Neuronal stem cell (in vitro differentiated cells): ENCODE measurements around the gene C1orf141.

Experiments used
- DNase-seq: peaks from one replicate; pipeline ENCODE4 v3.0.0-alpha.2; 2013; ENCODE audit warnings: low spot score
- H2AFZ ChIP-seq: one replicate; pipeline ENCODE4 v1.6.1; 2013; ENCODE audit warnings: mild to moderate bottlenecking, low read length, inconsistent platforms
- H2AK5ac ChIP-seq: 2 replicates; pipeline ENCODE4 v1.6.1; 2013; ENCODE audit warnings: low read depth, mild to moderate bottlenecking, inconsistent platforms, low read length, moderate library complexity, mixed read lengths
- H2BK120ac ChIP-seq: 2 replicates; pipeline ENCODE4 v1.6.1; 2013; ENCODE audit warnings: low read depth, mild to moderate bottlenecking, inconsistent platforms, low read length, moderate library complexity, mixed read lengths
- H2BK12ac ChIP-seq: one replicate; pipeline ENCODE4 v1.6.1; 2013; ENCODE audit warnings: low read length, inconsistent platforms
- H2BK15ac ChIP-seq: 2 replicates; pipeline ENCODE4 v1.6.1; 2013; ENCODE audit warnings: mild to moderate bottlenecking, low read length, inconsistent platforms, mixed read lengths
- H2BK5ac ChIP-seq: one replicate; pipeline ENCODE4 v1.6.1; 2013; ENCODE audit warnings: inconsistent platforms, mild to moderate bottlenecking, low read length, moderate library complexity
- H3K14ac ChIP-seq: one replicate; pipeline ENCODE4 v1.6.1; 2013; ENCODE audit warnings: low read length, inconsistent platforms
- H3K18ac ChIP-seq: 2 replicates; pipeline ENCODE4 v1.6.1; 2013; ENCODE audit warnings: low read length, inconsistent platforms
- H3K23ac ChIP-seq: 2 replicates; pipeline ENCODE4 v1.6.1; 2013; ENCODE audit warnings: low read depth, mild to moderate bottlenecking, mixed read lengths, low read length, inconsistent platforms; ENCODE audit not compliant: poor library complexity
- H3K27ac ChIP-seq: replicated peaks from 3 replicates; pipeline ENCODE4 v1.5.1; 2013; ENCODE audit warnings: low read length, inconsistent platforms
- H3K27me3 ChIP-seq, 3 experiments: 2 replicates each; pipeline ENCODE4 v1.6.1; 2013; ENCODE audit warnings: low read length in 3 of 3, mild to moderate bottlenecking in 2 of 3, inconsistent platforms in 1 of 3, low read depth in 1 of 3, mixed read lengths in 1 of 3, moderate library complexity in 1 of 3; ENCODE audit not compliant: control insufficient read depth in 3 of 3, insufficient read depth in 3 of 3
- H3K36me3 ChIP-seq, 2 donors: replicated peaks in 1 of 2; 2 replicates each; pipeline ENCODE4 v1.6.1; 2013; ENCODE audit warnings: low read length in 2 of 2; ENCODE audit not compliant: control insufficient read depth in 2 of 2, insufficient read depth in 2 of 2
- H3K4ac ChIP-seq: 2 replicates; pipeline ENCODE4 v1.6.1; 2013; ENCODE audit warnings: inconsistent platforms, mild to moderate bottlenecking, low read length, moderate library complexity
- H3K4me1 ChIP-seq, 2 donors: 1 replicate in 1 of 2; 2 replicates in 1 of 2; pipeline ENCODE4 v1.6.1; 2013; ENCODE audit warnings: low read length in 2 of 2, low read depth in 1 of 2; ENCODE audit not compliant: control insufficient read depth in 2 of 2, insufficient read depth in 1 of 2
- H3K4me2 ChIP-seq: one replicate; pipeline ENCODE4 v1.6.1; 2013; ENCODE audit warnings: mild to moderate bottlenecking, low read length, inconsistent platforms; ENCODE audit not compliant: insufficient read depth, poor library complexity, severe bottlenecking
- H3K4me3 ChIP-seq, 2 donors: 2 replicates each; pipeline ENCODE4 v1.5.1; 2013; ENCODE audit warnings: low read length in 2 of 2, mild to moderate bottlenecking in 2 of 2, inconsistent platforms in 1 of 2, moderate library complexity in 1 of 2
- H3K79me1 ChIP-seq: one replicate; pipeline ENCODE4 v1.6.1; 2013; ENCODE audit warnings: low read depth, mild to moderate bottlenecking, inconsistent platforms, low read length, moderate library complexity
- H3K9ac ChIP-seq: one replicate; pipeline ENCODE4 v1.6.1; 2013; ENCODE audit warnings: mild to moderate bottlenecking, low read depth, low read length, inconsistent platforms; ENCODE audit not compliant: poor library complexity
- H3K9me3 ChIP-seq, 2 donors: replicated peaks in 1 of 2; 2 replicates each; pipeline versions ENCODE3 to v1.6.1; 2013; ENCODE audit warnings: low read length in 2 of 2, mild to moderate bottlenecking in 2 of 2, inconsistent platforms in 1 of 2, low read depth in 1 of 2, mixed read lengths in 1 of 2, moderate library complexity in 1 of 2; ENCODE audit not compliant: control insufficient read depth in 2 of 2, insufficient read depth in 1 of 2
- H4K8ac ChIP-seq: one replicate; pipeline ENCODE4 v1.6.1; 2013; ENCODE audit warnings: low read depth, mild to moderate bottlenecking, inconsistent platforms, low read length, moderate library complexity
- H4K91ac ChIP-seq: one replicate; pipeline ENCODE4 v1.6.1; 2013; ENCODE audit warnings: low read length, low read depth, mild to moderate bottlenecking, inconsistent platforms; ENCODE audit not compliant: poor library complexity
- WGBS, 2 donors: extraction: QIAGEN DNeasy Blood & Tissue Kit; methylation state at CpG; one replicate each; pipeline ENCODE4 v1.1.7; 2013; ENCODE audit warnings: missing lambda C conversion rate in 2 of 2, mixed read lengths in 1 of 2; ENCODE audit not compliant: insufficient read length in 2 of 2, insufficient replicate concordance in 1 of 2; ENCODE audit errors: extremely low coverage in 2 of 2; 5-methylcytosine and 5-hydroxymethylcytosine counted together

C1orf141 gene

DNA sequence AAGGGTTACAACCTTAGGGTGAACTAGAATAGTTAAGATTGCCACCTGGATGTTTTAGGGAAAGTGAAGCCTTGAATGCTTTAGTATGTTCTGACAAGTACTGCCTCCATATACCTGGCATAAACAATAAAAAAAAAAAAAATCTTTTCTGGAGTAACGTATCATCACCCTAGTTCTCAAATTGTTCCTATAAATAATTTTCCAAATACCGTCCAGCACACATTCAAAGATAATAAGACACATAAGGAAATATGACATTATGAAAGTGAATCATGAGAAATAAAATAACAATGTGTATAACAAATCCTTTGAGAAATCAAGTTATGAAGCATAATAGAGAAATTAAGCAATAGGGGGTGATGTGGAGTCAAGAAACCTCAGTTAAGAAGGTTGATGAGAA, 20.6 kb downstream of the C1orf141 start:
- H2AFZ ChIP-seq = no peak overlapping the region
- no peak overlapping the region for H3K14ac ChIP-seq
- no peak overlapping the region for H2BK15ac ChIP-seq
- no CpG with 5 or more reads among the region's 2 CpGs for WGBS, 2 donors
- H3K4me3 ChIP-seq = no peak overlapping the region
- H2BK120ac ChIP-seq = no peak overlapping the region
- H4K91ac ChIP-seq = no peak overlapping the region
- H3K27me3 ChIP-seq = no peaks in the 10 kb centered on the region
- H2AK5ac ChIP-seq = no peak overlapping the region
- H4K8ac ChIP-seq = no peak overlapping the region
- no peaks in the 10 kb centered on the region for H3K36me3 ChIP-seq
- H3K9ac ChIP-seq = no peak overlapping the region
- H3K18ac ChIP-seq = no peak overlapping the region
- no peaks in the 10 kb centered on the region for H3K4me1 ChIP-seq
- H2BK5ac ChIP-seq = no peak overlapping the region
- H3K27ac ChIP-seq = no peak overlapping the region
- no peak overlapping the region for H2BK12ac ChIP-seq
- H3K23ac ChIP-seq = no peak overlapping the region
- peaks cover 0 to 5% of the 10 kb centered on the region in 2 donors for H3K9me3 ChIP-seq
- no peak overlapping the region for H3K4ac ChIP-seq
- H3K79me1 ChIP-seq = no peaks in the 10 kb centered on the region
- H3K4me2 ChIP-seq = no peak overlapping the region
- no peak for DNase-seq

DNA sequence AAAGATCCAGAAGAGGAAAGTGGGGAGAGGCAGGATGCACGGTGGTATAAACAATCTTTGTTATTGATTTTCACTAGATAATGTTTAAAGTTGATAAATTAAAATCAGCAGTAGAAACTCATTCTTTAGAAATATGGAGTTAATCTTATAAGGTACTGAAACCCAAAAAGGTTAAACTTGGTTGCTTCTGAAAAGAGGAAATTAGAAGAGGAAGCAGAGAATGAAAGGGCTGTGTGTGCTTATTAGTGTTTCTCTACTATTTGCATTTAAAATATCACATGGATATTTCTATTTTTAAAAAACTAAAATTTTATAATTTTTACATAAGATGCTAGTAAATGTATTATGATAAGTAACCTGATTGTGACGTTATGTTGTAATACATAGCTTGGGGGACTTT, 24.4 kb downstream of the C1orf141 start:
- H2AFZ ChIP-seq = no peak overlapping the region
- DNase-seq = no peak
- H3K23ac ChIP-seq = no peak overlapping the region
- H3K9ac ChIP-seq = no peak overlapping the region
- no peak overlapping the region for H3K4me3 ChIP-seq
- no peaks in the 10 kb centered on the region for H3K4me1 ChIP-seq
- no peak overlapping the region for H3K4ac ChIP-seq
- no peak overlapping the region for H3K27ac ChIP-seq
- H3K4me2 ChIP-seq = no peak overlapping the region
- no peak overlapping the region for H2BK120ac ChIP-seq
- peaks cover 0 to 5% of the 10 kb centered on the region in 2 donors for H3K9me3 ChIP-seq
- no peak overlapping the region for H2AK5ac ChIP-seq
- H3K14ac ChIP-seq = no peak overlapping the region
- H3K36me3 ChIP-seq = no peaks in the 10 kb centered on the region
- H2BK5ac ChIP-seq = no peak overlapping the region
- H2BK12ac ChIP-seq = no peak overlapping the region
- H3K18ac ChIP-seq = no peak overlapping the region
- no peak overlapping the region for H4K8ac ChIP-seq
- H2BK15ac ChIP-seq = no peak overlapping the region
- H3K79me1 ChIP-seq = no peaks in the 10 kb centered on the region
- H3K27me3 ChIP-seq = no peaks in the 10 kb centered on the region
- H4K91ac ChIP-seq = no peak overlapping the region
- no CpG with 5 or more reads among the region's 2 CpGs for WGBS, 2 donors

DNA sequence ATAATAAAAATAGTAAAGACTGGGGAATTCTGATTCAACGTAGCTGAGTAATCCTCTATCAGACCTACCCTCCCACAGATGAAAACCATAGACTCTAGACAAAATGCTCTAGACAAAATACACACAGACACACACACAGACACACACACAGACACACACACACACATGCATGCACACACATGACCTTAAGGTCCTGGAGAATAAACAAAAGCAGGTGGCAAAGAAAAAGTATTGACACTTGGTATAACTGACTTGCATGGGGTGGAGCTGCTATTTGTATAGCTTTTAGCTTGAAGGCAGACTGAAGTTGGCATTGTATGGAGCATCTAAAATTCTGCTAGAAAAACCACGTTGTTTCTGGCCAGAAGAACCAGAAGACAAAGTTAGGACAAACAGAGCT, 29.3 kb downstream of the C1orf141 start:
- Histone ChIP-seq H3K9me3 (no peaks in the 10 kb centered on the region), H2AK5ac (no peak overlapping the region), H3K4me1 (no peaks in the 10 kb centered on the region), H3K18ac (no peak overlapping the region), H3K9ac (no peak overlapping the region), H4K8ac (no peak overlapping the region), H3K79me1 (no peaks in the 10 kb centered on the region), H2BK12ac (no peak overlapping the region), H3K4me3 (no peak overlapping the region), H2BK120ac (no peak overlapping the region), H3K27me3 (no peaks in the 10 kb centered on the region), H2BK15ac (no peak overlapping the region), H2BK5ac (no peak overlapping the region), H3K36me3 (no peaks in the 10 kb centered on the region), H3K4ac (no peak overlapping the region), H3K27ac (no peak overlapping the region), H3K14ac (no peak overlapping the region), H3K23ac (no peak overlapping the region), H2AFZ (no peak overlapping the region), H3K4me2 (no peak overlapping the region), H4K91ac (no peak overlapping the region)
- DNase-seq = no peak
- no CpG with 5 or more reads among the region's 2 CpGs for WGBS, 2 donors

DNA sequence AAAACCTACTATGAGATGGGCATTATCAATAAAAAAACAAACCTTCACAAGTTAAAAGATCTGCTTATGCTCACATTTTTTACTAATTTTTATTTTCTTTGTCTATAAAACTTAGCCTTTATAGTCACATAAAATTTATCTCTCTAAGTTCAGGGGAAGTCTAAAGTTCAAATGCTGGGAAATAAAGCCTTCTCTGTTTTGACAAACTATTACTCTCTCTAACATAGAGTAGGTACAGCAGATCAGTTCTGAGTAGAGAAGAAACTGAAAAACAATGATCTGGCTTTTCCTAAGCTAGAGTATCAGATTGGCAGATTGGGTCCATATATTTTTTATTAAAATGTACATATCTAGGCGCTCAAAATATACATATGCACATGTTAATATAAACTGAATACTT, 31.2 kb downstream of the C1orf141 start:
- no peak overlapping the region for H3K18ac ChIP-seq
- no CpG with 5 or more reads among the region's 1 CpG for WGBS, 2 donors
- DNase-seq = no peak

More for the DNA sequence above, 31.2 kb downstream of the C1orf141 start:
- Histone ChIP-seq H3K14ac (no peak overlapping the region), H3K27ac (no peak overlapping the region), H3K23ac (no peak overlapping the region), H3K79me1 (no peaks in the 10 kb centered on the region), H3K4ac (no peak overlapping the region), H2BK12ac (no peak overlapping the region), H2BK120ac (no peak overlapping the region), H4K8ac (no peak overlapping the region), H3K36me3 (no peaks in the 10 kb centered on the region), H3K4me2 (no peak overlapping the region), H2BK5ac (no peak overlapping the region), H2AK5ac (no peak overlapping the region), H4K91ac (no peak overlapping the region), H2BK15ac (no peak overlapping the region), H3K4me3 (no peak overlapping the region), H3K4me1 (no peaks in the 10 kb centered on the region), H3K27me3 (no peaks in the 10 kb centered on the region), H3K9ac (no peak overlapping the region), H3K9me3 (no peaks in the 10 kb centered on the region), H2AFZ (no peak overlapping the region)
